Stimulated activated effector memory CD8-positive, alpha-beta T cell treated with anti-CD3 and anti-CD28 coated beads, Interleukin-12 subunit alpha, Interleukin-12 subunit beta, amount 100 ng/mL, for 72 hours (primary cell): ENCODE measurements around the gene MPP2.
"Not testable (repeated sequence)": the region's sequence is repeated elsewhere in the genome, so short reads cannot be mapped to it uniquely, and the experiment has no call there.

Experiments
- ATAC-seq: fragments of 150-1000 bp; cut with Tn5 transposase; 2 replicates; pipeline ENCODE4 v1.10.0; 2021
- DNase-seq, 2 donors: peaks; one replicate each; pipeline ENCODE4 v3.0.0; 2021 to 2022; ENCODE audit warnings: low spot score in 2 of 2
- H3K27ac Mint-ChIP-seq: one replicate; pipeline ENCODE4 v1.8.0; 2022; ENCODE audit warnings: mild to moderate bottlenecking, mixed read lengths
- H3K36me3 Mint-ChIP-seq: one replicate; pipeline ENCODE4 v1.8.0; 2022; ENCODE audit warnings: mild to moderate bottlenecking, mixed read lengths
- H3K4me1 Mint-ChIP-seq: one replicate; pipeline ENCODE4 v1.8.0; 2022; ENCODE audit warnings: mixed read lengths
- H3K4me3 Mint-ChIP-seq: one replicate; pipeline ENCODE4 v1.8.0; 2022; ENCODE audit warnings: mild to moderate bottlenecking, mixed read lengths
- H3K9me3 Mint-ChIP-seq: one replicate; pipeline ENCODE4 v1.8.0; 2022; ENCODE audit warnings: mixed read lengths

Gene MPP2

GRCh38 chr17:43900183-43900857 is 7.0 kb downstream of the MPP2 start:
- DNase-seq (peak; percentile 66 to 88), ATAC-seq (peak; percentile 98)
- Mint-ChIP-seq H3K27ac (no peak overlapping the region), H3K36me3 (peaks cover 7% of the 10 kb centered on the region), H3K9me3 (no peaks in the 10 kb centered on the region), H3K4me3 (peak overlapping the region; percentile 72), H3K4me1 (peaks cover 21% of the 10 kb centered on the region)

GRCh38 chr17:43898446-43898845 is 8.9 kb downstream of the MPP2 start:
- no peak overlapping the region for H3K4me3 Mint-ChIP-seq
- H3K4me1 Mint-ChIP-seq, result peaks cover 21% of the 10 kb centered on the region
- H3K9me3 Mint-ChIP-seq, result no peaks in the 10 kb centered on the region
- DNase-seq (no peak), ATAC-seq (no peak)
- peaks cover 7% of the 10 kb centered on the region for H3K36me3 Mint-ChIP-seq
- no peak overlapping the region for H3K27ac Mint-ChIP-seq

DNA sequence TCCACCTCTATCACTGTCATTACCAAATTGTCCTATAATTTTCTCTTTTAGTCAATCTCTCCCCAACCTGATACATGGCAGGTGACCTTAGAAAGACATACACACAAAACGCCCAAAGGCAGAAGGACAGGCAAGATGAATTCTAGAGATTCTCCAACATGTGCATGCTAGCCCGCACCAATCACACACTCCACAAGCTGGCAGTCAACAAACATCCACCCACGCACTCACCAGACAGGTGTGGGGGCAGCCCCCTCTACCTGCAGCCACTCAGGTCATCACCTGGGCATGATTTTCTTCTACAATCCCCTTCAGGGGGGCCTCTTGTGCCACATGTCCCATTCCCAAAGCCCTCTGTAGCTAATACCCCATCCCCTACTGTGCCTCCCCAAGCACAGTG is 9.5 kb downstream of the MPP2 start:
- H3K4me1 Mint-ChIP-seq, result peaks cover 21% of the 10 kb centered on the region
- no peak overlapping the region for H3K27ac Mint-ChIP-seq
- peaks cover 7% of the 10 kb centered on the region for H3K36me3 Mint-ChIP-seq
- ATAC-seq, result no peak
- no peak overlapping the region for H3K4me3 Mint-ChIP-seq
- no peak for DNase-seq
- no peaks in the 10 kb centered on the region for H3K9me3 Mint-ChIP-seq

DNA sequence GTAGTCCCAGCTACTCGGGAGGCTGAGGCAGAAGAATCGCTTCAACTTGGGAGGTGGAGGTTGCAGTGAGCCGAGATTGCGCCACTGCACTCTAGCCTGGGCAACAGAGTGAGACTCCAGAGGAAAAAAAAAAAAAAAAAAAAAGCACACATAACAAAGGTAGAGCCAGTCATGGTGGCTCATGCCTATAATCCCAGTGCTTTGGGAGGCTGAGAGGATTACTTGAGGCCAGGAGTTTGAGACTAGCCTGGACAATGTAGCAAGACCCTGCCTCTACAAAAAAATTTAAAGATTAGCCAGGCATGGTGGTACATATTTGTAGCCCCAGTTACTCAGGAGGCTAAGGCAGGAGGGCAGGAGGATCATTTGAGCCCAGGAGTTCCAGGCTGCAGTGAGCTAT is 12.8 kb downstream of the MPP2 start:
- not testable (repeated sequence) for H3K9me3 Mint-ChIP-seq, ATAC-seq, DNase-seq, H3K4me3 Mint-ChIP-seq, H3K4me1 Mint-ChIP-seq, H3K27ac Mint-ChIP-seq
- H3K36me3 Mint-ChIP-seq, result peaks cover 12% of the 10 kb centered on the region

GRCh38 chr17:43892647-43892952 is 14.7 kb downstream of the MPP2 start:
- ATAC-seq, result no peak
- Mint-ChIP-seq H3K4me1 (no peaks in the 10 kb centered on the region), H3K36me3 (peaks cover 9% of the 10 kb centered on the region), H3K9me3 (no peaks in the 10 kb centered on the region), H3K27ac (no peak overlapping the region), H3K4me3 (no peak overlapping the region)
- DNase-seq, result no peak

DNA sequence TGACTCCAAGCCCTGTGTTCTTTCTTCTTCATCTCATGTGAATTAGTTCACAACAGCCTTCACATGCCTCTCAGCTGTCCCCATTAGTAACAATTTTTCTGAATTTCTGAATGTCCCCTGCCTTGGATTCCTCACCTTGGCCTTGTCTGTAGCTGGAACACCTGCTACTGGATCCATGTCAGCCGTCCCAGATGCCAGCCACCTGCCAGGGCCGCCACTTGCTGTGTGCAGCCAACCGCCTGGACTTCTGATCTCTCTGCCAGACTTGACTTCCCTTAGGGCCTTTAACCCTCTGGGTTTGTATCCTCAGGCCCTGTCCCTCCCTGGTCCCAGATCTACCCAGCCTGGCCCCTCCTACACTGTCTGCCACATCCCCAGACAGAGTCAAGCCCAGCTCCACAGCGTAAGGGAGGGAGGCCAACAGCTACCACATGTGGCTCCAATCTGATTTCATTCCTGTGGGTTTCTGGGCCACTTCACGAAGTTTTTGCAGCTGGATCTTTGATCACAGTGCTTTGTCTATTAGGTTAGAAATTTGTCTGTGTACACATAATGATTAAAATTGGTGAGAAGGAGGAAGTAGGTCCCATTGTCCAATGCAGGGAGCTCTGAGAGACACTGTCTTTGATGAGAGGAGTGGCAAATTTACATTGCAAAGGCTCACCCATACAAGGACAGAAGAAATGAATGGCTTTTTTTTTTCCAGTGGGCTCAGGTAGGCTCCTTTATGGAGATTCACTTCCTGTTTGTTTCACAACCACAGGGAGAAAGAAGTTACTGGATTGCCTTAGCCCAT is 15.3 kb downstream of the MPP2 start:
- Mint-ChIP-seq H3K27ac (peak overlapping the region; percentile 70), H3K9me3 (no peaks in the 10 kb centered on the region), H3K36me3 (peaks cover 5% of the 10 kb centered on the region), H3K4me3 (no peak overlapping the region), H3K4me1 (no peaks in the 10 kb centered on the region)
- DNase-seq (no peak), ATAC-seq (no peak)

DNA sequence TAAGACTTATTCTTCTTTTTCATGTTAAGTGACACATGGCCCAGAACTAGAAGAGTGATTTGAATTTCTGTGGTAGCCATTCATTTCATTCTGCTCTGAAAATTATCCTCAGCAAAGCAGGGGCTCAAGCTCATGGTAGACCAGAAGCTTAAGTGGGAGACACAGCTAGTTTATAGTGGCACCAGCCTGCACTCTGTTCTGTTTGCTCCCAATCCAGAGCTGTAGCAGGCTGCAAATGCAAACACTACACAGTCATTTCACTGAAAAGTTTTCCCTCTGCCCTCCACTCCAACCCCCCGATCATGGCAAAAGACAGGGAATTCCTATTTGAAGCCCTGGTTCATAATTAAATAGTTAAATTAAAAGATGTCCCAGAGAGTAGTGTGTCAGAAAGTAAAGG is 17.1 kb downstream of the MPP2 start:
- no peaks in the 10 kb centered on the region for H3K4me1 Mint-ChIP-seq
- no peak for DNase-seq
- H3K36me3 Mint-ChIP-seq, result peaks cover 5% of the 10 kb centered on the region
- no peaks in the 10 kb centered on the region for H3K9me3 Mint-ChIP-seq
- H3K4me3 Mint-ChIP-seq, result no peak overlapping the region
- no peak overlapping the region for H3K27ac Mint-ChIP-seq
- ATAC-seq, result no peak

DNA sequence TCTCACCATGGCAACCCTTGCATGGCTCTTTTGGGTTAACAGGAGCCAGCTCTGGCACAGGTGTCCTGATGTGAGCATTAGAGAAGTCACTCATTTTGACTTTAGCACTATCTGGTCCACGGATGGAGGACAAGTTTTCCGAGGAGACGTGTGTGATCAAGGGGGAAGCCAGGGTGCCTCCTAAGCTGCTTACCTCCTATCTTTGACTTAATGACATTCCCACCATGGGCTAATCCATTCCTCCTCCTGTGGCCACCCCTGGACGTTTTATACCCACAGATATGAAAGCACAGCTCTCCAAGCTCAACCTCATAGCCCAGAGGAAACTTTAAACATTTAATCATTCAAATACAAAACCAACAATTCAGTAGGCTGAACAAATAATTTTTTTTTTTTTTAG is 18.8 kb downstream of the MPP2 start:
- peaks cover 5% of the 10 kb centered on the region for H3K36me3 Mint-ChIP-seq
- ATAC-seq (no peak), DNase-seq (no peak)
- H3K4me3 Mint-ChIP-seq, result no peak overlapping the region
- no peak overlapping the region for H3K27ac Mint-ChIP-seq
- no peaks in the 10 kb centered on the region for H3K4me1 Mint-ChIP-seq
- H3K9me3 Mint-ChIP-seq, result no peaks in the 10 kb centered on the region

- Mint-ChIP-seq H3K4me3 (no peak overlapping the region), H3K4me1 (peaks cover 8% of the 10 kb centered on the region), H3K36me3 (no peaks in the 10 kb centered on the region), H3K9me3 (no peaks in the 10 kb centered on the region), H3K27ac (no peak overlapping the region)
- DNase-seq (no peak), ATAC-seq (no peak)
Observed at GRCh38 chr17:43882761-43883415, 24.4 kb downstream of the MPP2 start.

DNA sequence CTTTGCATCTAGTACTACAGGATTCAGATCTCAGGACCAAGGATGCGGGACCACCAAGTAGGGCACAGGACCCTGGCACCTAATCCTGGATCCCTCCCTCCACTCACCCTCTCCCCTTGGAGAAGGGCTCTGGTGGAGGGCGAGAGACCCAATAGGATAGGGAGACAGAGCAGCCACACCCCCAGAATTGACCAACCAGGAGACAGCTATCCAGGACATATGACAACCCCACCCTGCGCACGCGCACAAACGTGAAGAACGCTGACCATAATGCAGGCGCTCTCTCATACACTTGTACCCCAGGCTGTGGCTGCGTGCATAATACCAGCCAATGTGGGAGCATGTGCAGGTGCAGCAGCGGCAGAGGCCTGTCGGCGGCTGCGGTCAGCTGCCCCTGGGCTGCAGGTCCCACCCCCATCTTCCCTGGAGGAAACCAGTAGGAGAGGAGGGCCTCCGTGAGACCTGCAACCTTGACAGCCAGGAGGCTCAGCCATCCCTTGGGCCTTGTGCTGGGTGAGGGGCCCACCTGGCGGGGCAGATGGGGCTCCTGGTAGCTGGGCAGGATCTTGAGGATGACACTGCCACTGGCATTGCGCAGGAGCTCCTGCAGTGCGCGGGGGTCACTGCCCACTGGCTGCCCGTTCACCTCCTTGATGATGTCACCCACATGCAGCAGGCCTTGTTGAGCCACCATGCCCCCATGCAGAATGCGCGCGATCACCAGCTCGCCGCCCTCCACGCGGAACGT is 25.4 kb downstream of the MPP2 start:
- ATAC-seq (no peak), DNase-seq (no peak)
- Mint-ChIP-seq H3K27ac (no peak overlapping the region), H3K9me3 (no peaks in the 10 kb centered on the region), H3K4me1 (peaks cover 8% of the 10 kb centered on the region), H3K36me3 (no peaks in the 10 kb centered on the region), H3K4me3 (no peak overlapping the region)

DNA sequence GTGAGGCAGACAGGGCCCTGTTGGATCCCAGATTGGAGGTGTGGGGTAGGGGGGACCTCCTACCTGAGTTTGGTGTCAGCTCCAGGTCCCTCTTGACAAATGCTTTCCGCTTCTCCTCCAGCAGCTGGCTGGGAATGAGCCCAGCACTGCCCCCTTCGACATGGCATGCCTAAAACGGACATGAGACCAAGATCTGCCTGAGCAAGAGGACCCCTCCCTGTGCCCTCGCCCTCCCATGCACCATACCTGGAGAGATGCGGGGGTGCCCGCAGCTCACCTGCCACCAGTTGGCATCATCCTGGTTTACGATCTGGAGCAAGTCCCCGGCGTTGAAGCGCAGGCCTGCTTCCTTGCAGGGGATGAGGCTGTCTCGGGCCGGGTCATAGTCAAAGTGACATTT is 26.2 kb downstream of the MPP2 start:
- Mint-ChIP-seq H3K27ac (no peak overlapping the region), H3K36me3 (no peaks in the 10 kb centered on the region), H3K4me3 (no peak overlapping the region), H3K9me3 (no peaks in the 10 kb centered on the region), H3K4me1 (peaks cover 8% of the 10 kb centered on the region)
- ATAC-seq (no peak), DNase-seq (no peak)

- peak; percentile 35 to 69 for DNase-seq
- peaks cover 8% of the 10 kb centered on the region for H3K4me1 Mint-ChIP-seq
- no peaks in the 10 kb centered on the region for H3K36me3 Mint-ChIP-seq
- no peak overlapping the region for H3K4me3 Mint-ChIP-seq
- H3K27ac Mint-ChIP-seq, result no peak overlapping the region
- peak; percentile 42 for ATAC-seq
- H3K9me3 Mint-ChIP-seq, result no peaks in the 10 kb centered on the region
Observed at GRCh38 chr17:43880420-43880991, 26.8 kb downstream of the MPP2 start.

DNA sequence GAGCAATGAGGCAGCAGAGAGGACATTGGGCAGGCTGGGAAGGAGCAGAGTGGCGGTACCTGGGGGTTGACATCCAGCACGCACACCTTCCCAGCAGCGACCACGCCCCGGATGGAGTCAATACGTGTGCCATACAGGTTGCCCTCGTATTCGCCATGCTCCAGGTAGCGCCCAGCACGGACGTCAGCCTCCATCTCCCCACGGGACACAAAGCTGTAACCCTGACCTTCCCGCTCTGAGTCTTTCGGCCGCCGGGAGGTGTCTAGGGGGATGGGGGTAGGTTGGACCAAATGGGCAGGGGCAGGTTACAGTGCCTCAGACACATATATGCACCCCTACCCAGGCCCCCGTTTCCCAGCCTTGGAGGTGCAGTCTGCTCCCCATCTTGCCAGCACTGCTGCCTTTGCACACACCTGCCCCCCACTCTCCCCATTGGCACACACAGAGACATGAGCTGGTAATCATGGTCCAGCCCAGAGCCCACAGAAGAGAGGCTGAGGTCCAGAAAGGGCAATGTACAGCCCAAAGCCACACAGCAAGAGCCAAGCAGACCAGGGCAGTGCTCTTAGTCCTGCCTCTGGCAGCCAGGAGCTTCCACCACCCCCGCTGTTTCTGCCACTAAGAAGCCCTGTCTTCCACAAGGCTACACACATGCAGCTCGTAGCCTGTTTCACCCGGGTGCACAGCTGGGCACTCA is 27.5 kb downstream of the MPP2 start:
- H3K4me3 Mint-ChIP-seq, result no peak overlapping the region
- DNase-seq (no peak), ATAC-seq (no peak)
- H3K36me3 Mint-ChIP-seq, result no peaks in the 10 kb centered on the region
- H3K9me3 Mint-ChIP-seq, result no peaks in the 10 kb centered on the region
- H3K4me1 Mint-ChIP-seq, result peaks cover 8% of the 10 kb centered on the region
- H3K27ac Mint-ChIP-seq, result no peak overlapping the region

- DNase-seq (peak; percentile 71 to 85), ATAC-seq (peak; percentile 76)
- Mint-ChIP-seq H3K4me1 (peaks cover 8% of the 10 kb centered on the region), H3K9me3 (no peaks in the 10 kb centered on the region), H3K27ac (no peak overlapping the region), H3K36me3 (no peaks in the 10 kb centered on the region), H3K4me3 (no peak overlapping the region)
Observed at GRCh38 chr17:43878260-43879175, 28.8 kb downstream of the MPP2 start.
